BLaER1 treated with 17β-estradiol and CSF1 and Interleukin-3, amounts not matched to agents 10 nM and 100 nM (cell line): ENCODE results near the gene LARGE2.
"Not testable (repeated sequence)": the region's sequence is repeated elsewhere in the genome, so short reads cannot be mapped to it uniquely, and the experiment has no call there.

Experiments
- H3K27ac ChIP-seq, 11 experiments: shearing (Covaris generic); formaldehyde crosslinking; 2 replicates each; pipeline ENCODE4 v1.8.1; 2022
- H3K27me3 ChIP-seq, 11 experiments: shearing (Covaris generic); formaldehyde crosslinking; 2 replicates each; pipeline ENCODE4 v1.8.1; 2022
- H3K36me3 ChIP-seq, 11 experiments: shearing (Covaris generic); formaldehyde crosslinking; 2 replicates each; pipeline ENCODE4 v1.8.1; 2022
- H3K4me1 ChIP-seq, 10 experiments: shearing (Covaris generic); formaldehyde crosslinking; 2 replicates each; pipeline ENCODE4 v1.8.1; 2022
- H3K4me2 ChIP-seq, 11 experiments: shearing (Covaris generic); formaldehyde crosslinking; 2 replicates each; pipeline ENCODE4 v1.8.1; 2022
- H3K4me3 ChIP-seq, 10 experiments: shearing (Covaris generic); formaldehyde crosslinking; 2 replicates each; pipeline ENCODE4 v1.8.1; 2022
- H3K9ac ChIP-seq, 11 experiments: shearing (Covaris generic); formaldehyde crosslinking; 2 replicates each; pipeline ENCODE4 v1.8.1; 2022
- H3K9me3 ChIP-seq, 11 experiments: shearing (Covaris generic); formaldehyde crosslinking; replicated peaks in 1 of 11; 2 replicates each; pipeline ENCODE4 v1.8.1; 2022
- H4K20me1 ChIP-seq, 11 experiments: shearing (Covaris generic); formaldehyde crosslinking; 2 replicates each; pipeline ENCODE4 v1.8.1; 2022
- Cebpa-rat ChIP-seq, 11 experiments: shearing (Covaris generic); IDR thresholded peaks; 2 replicates each; pipeline ENCODE4 v1.8.1; 2022

The LARGE2 gene

DNA sequence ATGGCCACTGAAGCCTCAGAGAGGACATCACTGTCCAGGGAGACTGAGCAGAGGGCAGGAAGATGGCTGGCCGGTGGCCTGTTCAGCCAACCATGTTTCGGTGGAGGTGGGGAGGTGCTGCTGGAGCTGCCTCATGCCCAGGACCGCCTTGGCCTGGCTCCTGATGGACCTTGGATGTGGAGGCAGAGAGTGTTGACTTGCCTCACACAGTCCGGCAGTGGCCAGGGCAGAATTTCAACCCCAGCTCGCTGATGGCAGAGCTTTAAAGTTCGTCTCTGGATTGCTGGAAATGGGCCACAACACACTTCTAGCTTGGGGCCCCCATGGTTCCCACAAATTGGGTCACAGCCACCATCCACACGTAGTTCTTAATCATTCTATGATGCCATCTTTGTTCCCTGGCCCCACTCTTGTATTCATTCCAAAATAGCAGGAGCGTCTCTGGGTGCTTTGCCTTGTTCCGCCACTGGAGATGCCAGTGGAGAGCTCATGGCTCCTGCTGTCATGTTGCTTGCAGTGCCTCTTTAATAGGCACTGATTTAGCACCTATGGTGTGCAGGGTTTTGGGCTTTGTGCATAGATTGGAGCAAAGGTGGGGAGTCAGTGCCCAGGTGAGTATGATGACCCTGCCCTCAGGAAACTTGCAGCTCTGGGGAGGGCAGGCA, 31.4 kb upstream of the LARGE2 start:
- Histone ChIP-seq H3K9me3 (no peaks in the 10 kb centered on the region), H4K20me1 (peaks cover 0 to 57% (median 18%) of the 10 kb centered on the region in 11 experiments; a peak in 16 of 22 replicates), H3K27me3 (peaks cover 0 to 7% (median 3%) of the 10 kb centered on the region in 11 experiments; a peak in 11 of 22 replicates), H3K4me3 (no peak overlapping the region), H3K4me1 (peaks cover 0 to 2% (median under 1%) of the 10 kb centered on the region in 10 experiments; a peak in 6 of 20 replicates), H3K9ac (no peak overlapping the region), H3K36me3 (no peaks in the 10 kb centered on the region), H3K4me2 (no peak overlapping the region), H3K27ac (no peak overlapping the region)
- TF ChIP-seq Cebpa-rat (IDR thresholded peaks at IDR 0.05) = no peak

DNA sequence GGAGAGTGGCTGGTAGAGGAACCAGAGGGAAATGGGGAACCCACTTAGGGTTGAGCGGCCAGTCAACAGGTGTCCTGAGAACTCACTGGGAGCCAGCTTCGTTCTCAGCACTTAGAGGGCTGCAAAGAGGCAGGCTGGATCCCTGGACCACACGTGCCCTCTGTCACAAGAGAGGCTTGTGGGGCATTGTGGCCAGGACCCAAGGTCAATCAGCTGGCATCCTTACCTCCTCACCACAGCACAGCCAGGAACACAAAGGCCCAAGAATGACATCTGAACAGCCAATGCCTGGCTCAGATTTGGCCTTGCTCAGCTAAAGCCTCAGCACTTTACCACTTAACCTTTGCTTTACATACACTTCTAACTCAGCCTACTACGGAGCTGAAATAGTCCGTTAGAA, 29.6 kb upstream of the LARGE2 start:
- H3K27me3 ChIP-seq = peaks cover 0 to 13% (median under 1%) of the 10 kb centered on the region in 11 experiments; a peak in 9 of 22 replicates
- H3K4me2 ChIP-seq = no peak overlapping the region
- no peak overlapping the region for H3K9ac ChIP-seq
- no peak overlapping the region for H3K4me3 ChIP-seq
- no peaks in the 10 kb centered on the region for H3K36me3 ChIP-seq
- H3K9me3 ChIP-seq = no peaks in the 10 kb centered on the region
- peaks cover 0 to 57% (median 3%) of the 10 kb centered on the region in 11 experiments; a peak in 10 of 22 replicates for H4K20me1 ChIP-seq
- TF ChIP-seq Cebpa-rat (IDR thresholded peaks at IDR 0.05) = no peak
- H3K27ac ChIP-seq = no peak overlapping the region
- no peaks in the 10 kb centered on the region for H3K4me1 ChIP-seq

DNA sequence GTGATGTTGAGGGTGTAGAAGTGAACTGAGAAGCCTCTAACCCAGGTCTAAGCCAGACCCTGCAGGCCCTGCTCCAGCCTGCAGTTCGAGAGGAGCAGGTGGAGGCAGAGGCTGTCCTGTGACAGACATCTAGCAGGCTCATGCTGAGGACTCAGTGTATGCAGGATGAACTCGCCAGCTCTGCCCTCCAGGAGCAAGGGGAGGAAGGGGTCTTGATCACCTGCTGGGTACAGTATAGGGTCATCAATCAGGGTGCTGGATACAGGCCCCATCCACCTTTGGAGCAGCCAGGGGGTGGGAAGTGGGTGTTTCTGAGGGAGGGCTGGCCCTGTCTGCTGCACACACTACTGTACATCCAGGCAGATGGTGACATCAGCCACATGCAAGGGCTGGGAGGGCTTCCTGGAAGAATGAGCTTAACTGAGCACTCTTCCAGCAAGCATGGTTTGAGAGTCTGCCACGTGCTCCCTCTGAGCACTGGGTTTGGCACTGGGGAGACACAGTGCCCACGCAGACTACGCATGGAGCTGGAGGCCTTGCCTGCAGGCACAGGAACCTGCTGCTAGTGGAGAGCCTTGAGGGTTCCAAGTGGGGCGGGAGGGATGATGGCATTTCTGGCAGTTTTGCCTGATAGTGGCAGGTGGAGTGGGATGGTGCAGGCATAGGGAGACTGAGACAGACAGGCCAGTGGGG, 27.8 kb upstream of the LARGE2 start:
- no peak for TF ChIP-seq Cebpa-rat (IDR thresholded peaks at IDR 0.05)
- H3K27ac ChIP-seq = no peak overlapping the region
- no peak overlapping the region for H3K4me2 ChIP-seq
- H3K27me3 ChIP-seq = peaks cover 6 to 32% (median 17%) of the 10 kb centered on the region in 11 experiments; a peak in 18 of 22 replicates
- no peak overlapping the region for H3K9ac ChIP-seq
- H3K9me3 ChIP-seq = no peaks in the 10 kb centered on the region
- H3K4me1 ChIP-seq = peaks cover 6 to 16% (median 9%) of the 10 kb centered on the region in 10 experiments; a peak in 18 of 20 replicates
- no peaks in the 10 kb centered on the region for H3K36me3 ChIP-seq
- peaks cover 0 to 65% (median 0%) of the 10 kb centered on the region in 11 experiments; a peak in 11 of 22 replicates for H4K20me1 ChIP-seq
- no peak overlapping the region for H3K4me3 ChIP-seq

DNA sequence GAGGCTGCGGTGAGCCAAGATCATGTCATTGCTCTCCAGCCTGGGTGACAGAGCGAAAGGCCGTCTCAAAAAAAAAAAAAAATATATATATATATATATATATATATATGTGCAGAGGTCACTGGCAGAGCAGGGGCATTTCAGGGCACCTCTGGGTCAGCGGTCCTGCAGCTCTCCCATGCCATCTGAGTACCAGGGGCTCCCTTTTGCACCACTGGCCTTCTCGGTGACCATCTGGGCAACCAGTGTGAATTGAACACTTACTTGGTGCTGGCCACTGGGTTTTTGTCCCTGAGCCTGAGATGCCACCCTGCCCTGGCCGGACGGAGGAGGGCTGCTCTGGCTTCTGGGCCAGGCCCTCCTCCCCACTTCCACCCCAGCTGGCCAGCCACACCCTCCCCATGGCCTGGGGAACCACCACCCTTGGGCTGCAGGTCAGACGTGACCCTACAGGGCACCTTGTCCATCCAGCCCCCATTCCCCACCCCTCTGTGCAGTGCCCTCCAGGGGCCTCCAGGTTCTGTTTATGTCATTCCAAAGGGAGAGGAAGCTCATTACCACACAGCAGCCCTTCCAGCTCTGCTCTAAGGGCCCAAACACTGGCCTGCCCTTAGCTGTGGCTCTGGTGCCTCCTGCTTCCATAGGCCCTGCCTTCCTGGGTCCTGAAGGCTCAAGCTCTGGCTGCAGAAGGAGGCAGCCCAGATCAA, 26.8 kb upstream of the LARGE2 start:
- peaks cover 0 to 62% (median 3%) of the 10 kb centered on the region in 11 experiments; a peak in 13 of 22 replicates for H4K20me1 ChIP-seq
- no peaks in the 10 kb centered on the region for H3K36me3 ChIP-seq
- peaks cover 16 to 42% (median 28%) of the 10 kb centered on the region in 11 experiments for H3K27me3 ChIP-seq
- no peak for TF ChIP-seq Cebpa-rat (IDR thresholded peaks at IDR 0.05)
- H3K27ac ChIP-seq = no peak overlapping the region
- H3K4me2 ChIP-seq = no peak overlapping the region
- no peak overlapping the region for H3K9ac ChIP-seq
- H3K9me3 ChIP-seq = no peaks in the 10 kb centered on the region
- no peak overlapping the region for H3K4me3 ChIP-seq
- peaks cover 12 to 18% (median 14%) of the 10 kb centered on the region in 10 experiments; a peak in 18 of 20 replicates for H3K4me1 ChIP-seq

DNA sequence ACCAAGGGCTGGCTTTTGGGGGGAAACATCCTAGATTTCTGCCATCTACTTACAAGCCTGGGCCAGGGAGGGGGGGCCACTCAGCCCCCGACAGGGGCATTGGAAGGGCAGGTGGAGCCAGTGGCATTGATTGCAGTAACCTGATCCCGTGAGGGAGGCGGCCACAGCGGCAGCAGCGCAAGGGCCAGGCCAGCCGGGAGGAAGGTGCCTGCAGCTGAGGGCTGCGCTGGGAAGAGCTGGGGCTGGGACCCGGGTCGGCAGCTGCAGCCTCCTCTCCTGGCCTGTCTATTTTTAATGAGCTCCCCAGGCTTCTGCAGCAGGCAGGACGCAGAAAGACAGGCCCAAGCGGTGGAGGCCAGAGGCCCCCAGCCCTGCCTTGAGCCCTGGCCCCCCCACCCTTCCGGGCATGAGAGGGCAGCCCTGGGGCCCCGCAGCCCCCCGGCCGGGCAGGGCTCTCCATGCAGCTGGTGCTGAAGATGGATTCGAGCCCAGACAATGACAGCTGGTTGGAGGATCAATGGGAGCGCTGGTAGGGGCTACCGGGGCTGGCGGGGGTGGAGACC, 26.0 kb upstream of the LARGE2 start:
- Histone ChIP-seq H3K27ac (no peak overlapping the region), H3K36me3 (no peaks in the 10 kb centered on the region), H3K27me3 (peaks cover 24 to 50% (median 36%) of the 10 kb centered on the region in 11 experiments), H3K9ac (no peak overlapping the region), H4K20me1 (peaks cover 0 to 70% (median 11%) of the 10 kb centered on the region in 11 experiments; a peak in 13 of 22 replicates), H3K9me3 (no peaks in the 10 kb centered on the region), H3K4me2 (no peak overlapping the region), H3K4me3 (no peak overlapping the region), H3K4me1 (peaks cover 13 to 18% (median 16%) of the 10 kb centered on the region in 10 experiments; a peak in 18 of 20 replicates)
- TF ChIP-seq Cebpa-rat (IDR thresholded peaks at IDR 0.05) = no peak

DNA sequence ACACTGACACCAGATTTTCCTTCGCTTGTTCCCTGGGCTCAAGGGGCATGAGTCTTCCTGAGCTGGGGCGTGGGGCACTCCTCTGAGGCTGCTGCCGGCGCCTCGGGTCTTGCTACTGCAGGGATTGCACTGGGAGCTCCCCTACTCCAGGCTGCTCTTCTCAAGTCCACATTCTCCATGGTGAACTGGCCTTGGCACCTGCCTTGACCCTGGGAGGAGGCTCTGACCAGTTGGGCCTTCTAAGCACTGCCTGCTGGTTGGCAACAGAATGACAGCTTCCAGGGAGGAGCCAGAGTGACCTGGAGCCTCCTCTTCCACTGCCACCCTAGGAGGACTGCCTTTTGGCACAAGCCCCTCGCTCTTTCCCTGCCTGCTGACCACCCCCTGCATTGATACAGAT, 24.9 kb upstream of the LARGE2 start:
- Histone ChIP-seq H4K20me1 (peaks cover 0 to 77% (median 16%) of the 10 kb centered on the region in 11 experiments; a peak in 13 of 22 replicates), H3K27me3 (peaks cover 25 to 55% (median 40%) of the 10 kb centered on the region in 11 experiments), H3K4me1 (peaks cover 13 to 18% (median 16%) of the 10 kb centered on the region in 10 experiments; a peak in 18 of 20 replicates), H3K9ac (no peak overlapping the region), H3K4me3 (no peak overlapping the region), H3K36me3 (no peaks in the 10 kb centered on the region), H3K9me3 (no peaks in the 10 kb centered on the region), H3K27ac (no peak overlapping the region), H3K4me2 (no peak overlapping the region)
- TF ChIP-seq Cebpa-rat (IDR thresholded peaks at IDR 0.05) = no peak

DNA sequence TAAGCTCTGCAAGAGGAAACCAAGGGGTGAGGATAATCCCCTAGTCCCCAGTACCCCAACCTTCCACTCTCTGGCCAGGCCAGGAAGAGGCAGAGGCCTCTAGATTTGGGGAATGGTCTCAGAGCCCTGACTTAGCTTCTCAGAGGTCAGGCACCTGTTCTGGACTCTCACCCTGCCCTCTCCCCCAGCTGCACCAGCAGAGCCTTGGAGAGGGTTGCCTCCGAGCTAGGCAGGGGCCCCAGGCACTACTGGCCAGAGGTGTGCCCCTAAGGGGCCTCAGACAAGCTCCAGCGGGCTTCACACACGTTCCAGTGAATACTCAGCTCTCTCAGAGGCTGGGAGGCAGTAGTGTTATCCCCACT, 23.4 kb upstream of the LARGE2 start:
- Histone ChIP-seq H3K4me3 (peak overlapping the region; percentile 49 to 73 (median 62); a peak in 17 of 20 replicates), H3K27ac (peak overlapping the region in 1 of 11 experiments; percentile 61; a peak in 2 of 22 replicates), H3K4me2 (peak overlapping the region; percentile 79 to 92 (median 86))

DNA sequence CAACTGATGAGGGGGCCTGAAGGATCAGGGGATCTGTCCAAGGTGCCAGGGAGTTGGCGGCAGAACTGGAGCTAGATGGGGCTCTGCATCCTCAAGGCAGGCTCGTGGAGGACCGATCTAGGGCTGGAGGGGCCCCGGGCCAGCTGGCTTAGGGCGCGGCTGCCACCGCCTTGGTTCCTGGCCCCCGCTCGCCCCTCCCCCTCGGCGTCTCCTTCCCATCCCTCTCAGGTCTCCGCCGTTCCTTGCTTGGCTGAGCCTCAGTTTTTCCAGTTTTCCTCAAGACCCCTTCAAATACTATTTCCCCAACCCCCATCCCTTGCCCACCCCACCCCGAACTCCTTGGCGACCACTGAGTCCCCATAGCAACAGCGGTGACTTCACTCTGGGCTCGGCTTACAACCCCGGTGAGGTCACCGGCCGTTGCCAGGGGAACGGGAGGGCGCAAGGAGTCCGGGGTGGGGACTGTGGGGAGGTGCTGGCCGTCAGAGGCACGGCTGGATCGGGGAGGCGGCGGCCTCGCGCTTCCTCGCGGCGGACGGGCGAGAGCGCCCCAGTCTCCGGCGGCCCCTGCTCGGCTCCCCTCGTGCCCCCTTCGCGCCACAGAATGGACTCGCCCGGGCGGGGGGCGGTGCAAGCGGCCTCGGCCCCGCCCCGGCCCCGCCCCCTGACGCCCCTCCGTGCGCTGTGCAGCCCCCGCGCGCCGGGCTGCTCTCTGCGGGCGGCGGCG, 22.8 kb upstream of the LARGE2 start:
- H3K4me2 ChIP-seq = peak overlapping the region; percentile 79 to 92 (median 86)
- H3K4me1 ChIP-seq = peaks cover 14 to 24% (median 18%) of the 10 kb centered on the region in 10 experiments; a peak in 18 of 20 replicates
- peak overlapping the region; percentile 59 to 81 (median 72); a peak in 18 of 22 replicates for H3K9ac ChIP-seq
- no peaks in the 10 kb centered on the region for H3K9me3 ChIP-seq
- no peaks in the 10 kb centered on the region for H3K36me3 ChIP-seq
- H3K4me3 ChIP-seq = peak overlapping the region; percentile 49 to 73 (median 62)
- H3K27me3 ChIP-seq = peaks cover 25 to 55% (median 40%) of the 10 kb centered on the region in 11 experiments
- peak overlapping the region in 9 of 11 experiments; percentile 45 to 77 (median 61); a peak in 15 of 22 replicates for H3K27ac ChIP-seq
- peaks cover 0 to 79% (median 16%) of the 10 kb centered on the region in 11 experiments; a peak in 13 of 22 replicates for H4K20me1 ChIP-seq
- TF ChIP-seq Cebpa-rat (IDR thresholded peaks at IDR 0.05) = no peak

More for the DNA sequence above, 23.4 kb upstream of the LARGE2 start:
- TF ChIP-seq Cebpa-rat (IDR thresholded peaks at IDR 0.05) = no peak
- H3K9ac ChIP-seq = peak overlapping the region in 2 of 11 experiments; percentile 37 to 70; a peak in 2 of 22 replicates
- H3K36me3 ChIP-seq = no peaks in the 10 kb centered on the region
- peaks cover 0 to 78% (median 16%) of the 10 kb centered on the region in 11 experiments; a peak in 13 of 22 replicates for H4K20me1 ChIP-seq
- peaks cover 14 to 24% (median 18%) of the 10 kb centered on the region in 10 experiments; a peak in 18 of 20 replicates for H3K4me1 ChIP-seq
- H3K9me3 ChIP-seq = no peaks in the 10 kb centered on the region
- H3K27me3 ChIP-seq = peaks cover 25 to 55% (median 40%) of the 10 kb centered on the region in 11 experiments

DNA sequence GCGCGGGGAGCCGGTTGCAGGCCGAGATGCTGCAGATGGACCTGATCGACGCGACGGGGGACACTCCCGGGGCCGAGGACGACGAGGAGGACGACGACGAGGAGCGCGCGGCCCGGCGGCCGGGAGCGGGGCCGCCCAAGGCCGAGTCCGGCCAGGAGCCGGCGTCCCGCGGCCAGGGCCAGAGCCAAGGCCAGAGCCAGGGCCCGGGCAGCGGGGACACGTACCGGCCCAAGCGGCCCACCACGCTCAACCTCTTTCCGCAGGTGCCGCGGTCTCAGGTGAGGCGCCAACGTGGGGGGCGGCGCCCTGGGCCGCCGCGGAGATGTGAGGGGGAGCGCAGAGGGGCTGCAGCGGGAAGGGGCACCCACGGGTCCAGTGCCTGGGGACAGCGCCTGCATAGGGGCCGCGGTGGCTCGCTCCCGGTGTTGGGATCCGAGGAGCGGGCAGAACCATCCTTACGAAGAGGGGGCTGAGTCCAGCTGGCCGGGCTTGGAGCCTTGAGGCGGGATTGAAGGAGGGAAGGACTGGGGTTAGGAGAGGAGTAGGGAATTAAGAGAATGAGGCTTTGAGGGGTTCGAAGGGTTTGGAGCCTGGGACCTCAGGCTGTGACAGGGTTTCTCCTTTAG, 22.2 kb upstream of the LARGE2 start:
- Histone ChIP-seq H4K20me1 (peaks cover 0 to 78% (median 16%) of the 10 kb centered on the region in 11 experiments; a peak in 12 of 22 replicates), H3K4me2 (peak overlapping the region; percentile 79 to 92 (median 86)), H3K9ac (peak overlapping the region in 7 of 11 experiments; percentile 67 to 81 (median 78); a peak in 11 of 22 replicates), H3K27me3 (peaks cover 25 to 55% (median 40%) of the 10 kb centered on the region in 11 experiments), H3K4me1 (peaks cover 14 to 24% (median 18%) of the 10 kb centered on the region in 10 experiments; a peak in 18 of 20 replicates), H3K4me3 (peak overlapping the region; percentile 49 to 73 (median 62))
- not testable (repeated sequence) for H3K27ac ChIP-seq, H3K9me3 ChIP-seq, H3K36me3 ChIP-seq
